NB4 (cell line): ENCODE results near the gene PDE8A.

ENCODE experiments used
- POLR2A ChIP-seq: IDR thresholded peaks from 2 replicates; pipeline ENCODE4 v1.6.1; 2011; ENCODE audit warnings: mild to moderate bottlenecking; ENCODE audit not compliant: insufficient read length; ENCODE audit errors: extremely low read depth
- TF ChIP-seq, protein P1 (sequence below): IDR thresholded peaks from one replicate; pipeline ENCODE4 v1.5.1; 2012; ENCODE audit warnings: low read depth, low read length
- TF ChIP-seq, protein P2 (sequence below): IDR thresholded peaks from 2 replicates; pipeline ENCODE4 v1.6.1; 2011; ENCODE audit warnings: low read depth, low read length

DNA sequence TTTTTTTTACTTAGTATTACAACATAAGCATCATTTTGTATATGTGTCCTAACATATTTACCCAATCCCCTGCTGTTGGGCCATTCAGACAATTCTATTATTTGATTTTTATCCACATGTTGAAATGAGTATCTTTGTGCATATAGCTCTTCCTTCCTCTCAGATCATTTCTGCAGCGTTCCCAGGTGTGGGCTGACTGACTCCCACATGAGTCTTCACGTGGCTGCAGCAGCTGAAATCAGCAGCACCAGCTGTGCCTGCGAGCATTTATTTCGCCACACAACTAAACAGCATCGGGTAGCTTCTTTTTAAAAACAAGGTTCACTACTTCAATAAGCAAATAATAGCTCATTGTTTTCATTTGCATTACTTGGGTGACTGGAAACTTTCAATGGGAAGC is 44.5 kb upstream of the PDE8A start:
- TF ChIP-seq, protein P1, sequence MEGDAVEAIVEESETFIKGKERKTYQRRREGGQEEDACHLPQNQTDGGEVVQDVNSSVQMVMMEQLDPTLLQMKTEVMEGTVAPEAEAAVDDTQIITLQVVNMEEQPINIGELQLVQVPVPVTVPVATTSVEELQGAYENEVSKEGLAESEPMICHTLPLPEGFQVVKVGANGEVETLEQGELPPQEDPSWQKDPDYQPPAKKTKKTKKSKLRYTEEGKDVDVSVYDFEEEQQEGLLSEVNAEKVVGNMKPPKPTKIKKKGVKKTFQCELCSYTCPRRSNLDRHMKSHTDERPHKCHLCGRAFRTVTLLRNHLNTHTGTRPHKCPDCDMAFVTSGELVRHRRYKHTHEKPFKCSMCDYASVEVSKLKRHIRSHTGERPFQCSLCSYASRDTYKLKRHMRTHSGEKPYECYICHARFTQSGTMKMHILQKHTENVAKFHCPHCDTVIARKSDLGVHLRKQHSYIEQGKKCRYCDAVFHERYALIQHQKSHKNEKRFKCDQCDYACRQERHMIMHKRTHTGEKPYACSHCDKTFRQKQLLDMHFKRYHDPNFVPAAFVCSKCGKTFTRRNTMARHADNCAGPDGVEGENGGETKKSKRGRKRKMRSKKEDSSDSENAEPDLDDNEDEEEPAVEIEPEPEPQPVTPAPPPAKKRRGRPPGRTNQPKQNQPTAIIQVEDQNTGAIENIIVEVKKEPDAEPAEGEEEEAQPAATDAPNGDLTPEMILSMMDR = no peak
- no peak for TF ChIP-seq POLR2A
- TF ChIP-seq, protein P2, sequence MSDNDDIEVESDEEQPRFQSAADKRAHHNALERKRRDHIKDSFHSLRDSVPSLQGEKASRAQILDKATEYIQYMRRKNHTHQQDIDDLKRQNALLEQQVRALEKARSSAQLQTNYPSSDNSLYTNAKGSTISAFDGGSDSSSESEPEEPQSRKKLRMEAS = peak; percentile 85
